GM06990 (cell line): ENCODE measurements around the gene ZNF500.
"Not testable (repeated sequence)": the region's sequence is repeated elsewhere in the genome, so short reads cannot be mapped to it uniquely, and the experiment has no call there.

Source experiments
- DNase-seq: peaks from one replicate; pipeline ENCODE4 v3.0.0-alpha.2; 2011; ENCODE audit not compliant: insufficient read length; ENCODE audit errors: extremely low read depth
- H3K27me3 ChIP-seq: replicated peaks from 2 replicates; pipeline ENCODE4 v1.6.0; 2011; ENCODE audit warnings: low read length; ENCODE audit not compliant: control insufficient read depth, insufficient read depth
- H3K36me3 ChIP-seq: 2 replicates; pipeline ENCODE4 v1.5.1; 2011; ENCODE audit warnings: low read length; ENCODE audit not compliant: control insufficient read depth, insufficient read depth
- H3K4me3 ChIP-seq: replicated peaks from 2 replicates; pipeline ENCODE4 v1.5.1; 2011; ENCODE audit warnings: low read depth, mild to moderate bottlenecking, control low read depth, low read length
- CTCF ChIP-seq: IDR thresholded peaks from 2 replicates; pipeline ENCODE4 v1.5.1; 2011; ENCODE audit warnings: low read length, control low read depth, mild to moderate bottlenecking, inconsistent platforms; ENCODE audit not compliant: insufficient read depth, poor library complexity, severe bottlenecking

Gene ZNF500

GRCh38 chr16:4746991-4747574 is 19.9 kb downstream of the ZNF500 start:
- no peak for TF ChIP-seq CTCF
- no peak for DNase-seq
- H3K36me3 ChIP-seq = peaks cover 10% of the 10 kb centered on the region
- no peaks in the 10 kb centered on the region for H3K27me3 ChIP-seq
- no peak overlapping the region for H3K4me3 ChIP-seq

- no peak for TF ChIP-seq CTCF
- peaks cover 2% of the 10 kb centered on the region for H3K36me3 ChIP-seq
- no peaks in the 10 kb centered on the region for H3K27me3 ChIP-seq
These were observed 20.7 kb downstream of the ZNF500 start for GRCh38 chr16:4746215-4746614.

GRCh38 chr16:4745274-4745569 is 21.7 kb downstream of the ZNF500 start:
- Histone ChIP-seq H3K36me3 (peaks cover 2% of the 10 kb centered on the region), H3K27me3 (no peaks in the 10 kb centered on the region), H3K4me3 (no peak overlapping the region)
- no peak for DNase-seq
- no peak for TF ChIP-seq CTCF

More at GRCh38 chr16:4746215-4746614, 20.7 kb downstream of the ZNF500 start:
- no peak overlapping the region for H3K4me3 ChIP-seq
- no peak for DNase-seq

- no peak for DNase-seq
- H3K36me3 ChIP-seq = peaks cover under 1% of the 10 kb centered on the region
- no peak for TF ChIP-seq CTCF
- H3K27me3 ChIP-seq = no peaks in the 10 kb centered on the region
- H3K4me3 ChIP-seq = no peak overlapping the region
These were observed 22.2 kb downstream of the ZNF500 start for GRCh38 chr16:4744555-4745273.

- no peak for DNase-seq
- no peak overlapping the region for H3K4me3 ChIP-seq
- TF ChIP-seq CTCF = no peak
- H3K27me3 ChIP-seq = no peaks in the 10 kb centered on the region
- H3K36me3 ChIP-seq = no peaks in the 10 kb centered on the region
These were observed 23.6 kb downstream of the ZNF500 start for GRCh38 chr16:4743226-4743878.

GRCh38 chr16:4738370-4738769 is 28.6 kb downstream of the ZNF500 start:
- H3K27me3 ChIP-seq, H3K36me3 ChIP-seq, DNase-seq, H3K4me3 ChIP-seq: not testable (repeated sequence)
